GM15510 (cell line): ENCODE data around the gene CEP170B.

ENCODE experiments used
- POLR2A ChIP-seq: IDR thresholded peaks from 3 replicates; pipeline ENCODE4 v1.6.1; 2011; ENCODE audit warnings: borderline replicate concordance; ENCODE audit not compliant: insufficient read length; ENCODE audit errors: extremely low read depth

CEP170B gene

GRCh38 chr14:104827177-104828055 is 37.7 kb upstream of the CEP170B start:
- no peak for TF ChIP-seq POLR2A

DNA sequence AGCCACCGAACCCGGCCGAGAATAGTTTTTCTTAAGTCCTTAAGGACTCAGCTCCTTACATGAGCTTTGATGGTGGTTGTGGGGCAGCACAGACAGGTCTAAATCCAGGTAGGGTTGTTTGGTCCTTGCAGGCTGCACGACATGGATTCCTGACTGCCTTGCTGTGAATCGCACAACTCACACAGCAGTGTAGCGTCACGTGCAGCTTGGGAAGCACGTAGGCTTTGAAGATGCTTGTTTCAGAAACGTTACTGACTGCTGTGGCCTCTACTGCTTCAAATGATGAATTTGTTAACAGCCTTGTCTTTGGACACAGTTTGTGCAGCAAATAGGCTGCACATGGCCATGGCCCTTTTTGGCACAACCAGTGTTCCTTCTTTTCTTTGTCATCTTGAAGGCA is 34.3 kb upstream of the CEP170B start:
- TF ChIP-seq POLR2A, result no peak

DNA sequence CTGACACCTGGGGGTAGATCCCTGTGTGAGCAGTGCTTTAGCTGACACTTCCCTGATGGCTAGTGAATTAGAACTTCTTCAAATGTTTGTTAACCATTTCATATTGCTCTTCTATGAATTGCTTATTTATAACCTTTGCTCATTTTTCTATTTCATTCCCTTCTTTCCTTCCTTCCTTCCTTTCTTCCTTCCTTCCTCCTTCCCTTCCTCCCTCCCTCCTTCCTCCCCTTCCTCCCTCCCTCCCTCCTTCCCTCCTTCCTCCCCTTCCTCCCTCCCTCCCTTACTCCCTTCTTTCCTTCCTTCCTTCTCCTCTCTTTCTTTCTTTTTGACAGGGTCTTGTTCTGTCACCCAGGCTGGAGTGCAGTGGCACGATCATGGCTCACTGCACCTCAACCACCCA is 23.3 kb upstream of the CEP170B start:
- no peak for TF ChIP-seq POLR2A

GRCh38 chr14:104843006-104843405 is 22.1 kb upstream of the CEP170B start:
- TF ChIP-seq POLR2A, result no peak

DNA sequence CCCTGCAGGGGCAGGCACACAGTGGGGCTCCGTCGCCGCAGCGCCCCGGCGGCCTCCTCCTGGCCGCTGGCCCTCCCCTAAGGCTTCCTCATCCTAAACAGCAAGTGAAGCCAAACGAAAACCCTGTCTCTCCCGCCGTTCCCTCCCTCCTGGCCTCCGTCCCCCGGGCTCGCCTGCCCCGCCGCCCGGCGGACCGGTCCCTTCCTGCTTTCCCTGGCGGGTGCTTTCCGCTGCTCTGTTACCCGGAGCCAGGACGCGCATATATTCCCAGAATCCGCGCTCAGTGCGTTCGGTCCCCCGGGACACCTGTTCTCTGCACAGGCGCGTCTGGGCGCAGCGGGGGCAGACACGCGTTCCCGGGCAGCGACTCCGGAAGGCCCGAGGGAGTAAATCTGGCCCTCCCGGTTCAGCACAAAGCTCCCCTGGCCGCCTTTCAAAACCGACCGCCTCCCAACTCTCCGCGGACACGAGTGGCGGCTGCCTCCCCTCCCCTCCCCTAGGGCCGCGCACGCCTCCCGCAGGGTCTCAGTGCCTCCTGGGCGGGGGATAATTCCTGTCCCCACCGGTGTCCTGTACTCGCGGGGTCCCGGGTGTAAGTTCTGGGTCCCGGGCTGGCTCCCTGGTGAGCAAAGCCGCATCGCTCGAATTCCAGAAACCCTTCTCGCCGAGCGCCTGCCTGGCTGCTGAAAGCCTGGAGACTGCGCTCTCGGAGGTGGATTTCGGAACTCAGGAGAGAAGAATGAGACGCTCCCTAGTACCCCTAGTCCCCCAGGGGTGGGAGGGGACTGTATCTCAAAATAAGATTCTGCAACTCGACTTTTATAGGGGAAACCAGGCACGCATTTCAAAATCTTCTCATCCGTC is 21.4 kb upstream of the CEP170B start:
- no peak for TF ChIP-seq POLR2A

- TF ChIP-seq POLR2A, result no peak
These were observed 20.6 kb upstream of the CEP170B start for GRCh38 chr14:104844306-104845032.

GRCh38 chr14:104845033-104845666 is 19.9 kb upstream of the CEP170B start:
- no peak for TF ChIP-seq POLR2A

DNA sequence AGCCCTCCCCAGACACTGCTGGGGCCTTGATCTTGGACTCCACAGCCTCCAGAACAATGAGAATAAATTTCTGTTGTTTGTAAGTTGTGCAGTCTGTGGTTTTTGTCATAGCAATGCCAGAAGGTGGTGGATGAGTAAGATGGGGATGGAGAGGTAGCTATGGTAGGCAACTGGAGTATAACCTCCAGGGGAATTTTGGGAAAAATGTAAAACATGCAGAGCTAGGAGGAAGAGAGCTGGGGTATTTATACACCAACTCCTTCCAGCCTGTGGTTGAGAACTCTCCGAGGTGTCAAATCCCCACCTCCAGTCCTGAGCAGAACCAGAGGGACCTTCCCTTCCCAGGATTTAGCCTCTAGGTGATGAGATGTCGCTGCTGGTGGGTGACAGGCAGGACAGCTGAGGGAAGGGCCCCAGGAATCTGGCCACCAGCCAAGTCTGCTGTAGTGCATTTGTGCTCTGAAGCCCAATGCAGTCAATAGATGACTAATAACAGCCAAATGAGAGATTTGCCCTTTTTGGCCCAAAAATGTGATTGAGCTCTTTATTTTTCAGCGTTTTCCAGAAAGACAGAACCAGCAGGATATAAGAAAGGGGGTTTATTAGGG is 19.1 kb upstream of the CEP170B start:
- no peak for TF ChIP-seq POLR2A

DNA sequence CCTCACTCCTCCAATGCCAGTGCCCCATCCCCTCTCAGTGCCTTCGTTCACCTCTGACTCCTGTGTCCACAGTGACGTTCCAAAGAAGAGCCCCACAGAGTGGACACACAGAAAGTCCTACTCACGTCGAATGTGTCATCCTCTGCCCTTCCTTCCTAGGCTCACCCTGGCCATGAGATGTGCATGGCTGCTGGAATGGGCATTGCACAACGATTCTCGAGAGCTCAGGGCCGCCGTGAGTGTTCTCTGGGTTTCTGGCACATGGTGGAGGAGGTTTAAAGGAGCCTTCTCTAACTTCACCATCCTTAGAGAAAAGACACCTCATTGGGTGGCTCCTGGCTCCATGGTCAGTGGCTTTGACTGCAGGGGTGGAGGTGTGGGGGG is 12.8 kb upstream of the CEP170B start:
- no peak for TF ChIP-seq POLR2A

GRCh38 chr14:104855532-104856090 is 9.5 kb upstream of the CEP170B start:
- TF ChIP-seq POLR2A, result no peak

GRCh38 chr14:104856157-104856868 is 8.8 kb upstream of the CEP170B start:
- TF ChIP-seq POLR2A, result no peak

GRCh38 chr14:104856869-104857860 is 7.9 kb upstream of the CEP170B start:
- TF ChIP-seq POLR2A, result no peak
